Smooth muscle cell (in vitro differentiated cells): Measurements from ENCODE around the gene CCHCR1. TPM values are rescaled to one million over a fixed set of nuclear protein-coding genes. Genes with fewer than 3 reads are reported as not detected.
A peak's percentile ranks its signal among the peaks of the same experiment; 100 is the strongest.

Experiments
- DNase-seq: peaks from one replicate; lab custom pipeline; 2025; ENCODE audit not compliant: unreplicated experiment; lab: John Stamatoyannopoulos, UW
- H2AFZ ChIP-seq: fragments of 200-600 bp; sonication (generic); 2 replicates; pipeline ENCODE4 v1.6.0; 2016; ENCODE audit warnings: antibody characterized with exemption, low read depth, mild to moderate bottlenecking
- H3F3A ChIP-seq: fragments of 200-600 bp; sonication (generic); 2 replicates; pipeline ENCODE4 v1.6.0; 2017; ENCODE audit warnings: antibody characterized with exemption, low read depth
- H3K27ac ChIP-seq: fragments of 200-600 bp; sonication (generic); 2 replicates; pipeline ENCODE4 v1.5.1; 2016; ENCODE audit warnings: low read depth, mild to moderate bottlenecking
- H3K27me3 ChIP-seq: fragments of 200-600 bp; sonication (generic); 2 replicates; pipeline ENCODE4 v1.6.1; 2016; ENCODE audit warnings: low read depth, mild to moderate bottlenecking
- H3K36me3 ChIP-seq: fragments of 200-600 bp; sonication (generic); 2 replicates; pipeline ENCODE4 v1.5.1; 2016; ENCODE audit warnings: low read depth
- H3K4me1 ChIP-seq: fragments of 200-600 bp; sonication (generic); 2 replicates; pipeline ENCODE4 v1.5.1; 2016; ENCODE audit warnings: low read depth
- H3K4me2 ChIP-seq: fragments of 200-600 bp; sonication (generic); 2 replicates; pipeline ENCODE4 v1.6.0; 2016; ENCODE audit warnings: mild to moderate bottlenecking
- H3K4me3 ChIP-seq: fragments of 200-600 bp; sonication (generic); 2 replicates; pipeline ENCODE4 v1.5.1; 2016; ENCODE audit warnings: mild to moderate bottlenecking
- H3K79me2 ChIP-seq: fragments of 200-600 bp; sonication (generic); 2 replicates; pipeline ENCODE4 v1.6.0; 2016; ENCODE audit warnings: low read depth, mild to moderate bottlenecking
- H3K9ac ChIP-seq: fragments of 200-600 bp; sonication (generic); 2 replicates; pipeline ENCODE4 v1.6.0; 2016; ENCODE audit warnings: low read depth
- H3K9me3 ChIP-seq: fragments of 200-600 bp; sonication (generic); replicated peaks from 2 replicates; pipeline ENCODE4 v1.5.1; 2016; ENCODE audit warnings: low read depth
- H4K20me1 ChIP-seq: fragments of 200-600 bp; sonication (generic); 2 replicates; pipeline ENCODE4 v1.6.0; 2016; ENCODE audit warnings: low read depth
- WGBS: methylation state at CpG from one replicate; pipeline ENCODE4 v1.1.7; 2016; ENCODE audit warnings: low lambda C conversion rate; 5-methylcytosine and 5-hydroxymethylcytosine counted together
- polyA plus RNA-seq: library from polyadenylated mRNA; unstranded; fragments of >200 nt; fragmentation: Nextera tagmentation; extraction: Ambion mirVana; gene quantifications from 2 replicates; pipeline ENCODE4 v1.2.1, GENCODE V29; 2016
- total RNA-seq: library from RNA; depleted of rRNA; stranded (reverse); fragments of >200 nt; gene quantifications from 2 replicates; pipeline ENCODE4 v1.2.3, GENCODE V29; 2014
- TF ChIP-seq, protein P1 (sequence below): fragments of 200-600 bp; sonication (generic); IDR thresholded peaks from 2 replicates; pipeline ENCODE4 v1.5.1; 2017; ENCODE audit warnings: borderline replicate concordance, mild to moderate bottlenecking, antibody characterized with exemption; ENCODE audit not compliant: insufficient read depth, poor library complexity, severe bottlenecking

CCHCR1 gene
- total and polyA plus RNA-seq, 2 experiments from 2014 or later = 8.2 to 15.0 TPM

DNA sequence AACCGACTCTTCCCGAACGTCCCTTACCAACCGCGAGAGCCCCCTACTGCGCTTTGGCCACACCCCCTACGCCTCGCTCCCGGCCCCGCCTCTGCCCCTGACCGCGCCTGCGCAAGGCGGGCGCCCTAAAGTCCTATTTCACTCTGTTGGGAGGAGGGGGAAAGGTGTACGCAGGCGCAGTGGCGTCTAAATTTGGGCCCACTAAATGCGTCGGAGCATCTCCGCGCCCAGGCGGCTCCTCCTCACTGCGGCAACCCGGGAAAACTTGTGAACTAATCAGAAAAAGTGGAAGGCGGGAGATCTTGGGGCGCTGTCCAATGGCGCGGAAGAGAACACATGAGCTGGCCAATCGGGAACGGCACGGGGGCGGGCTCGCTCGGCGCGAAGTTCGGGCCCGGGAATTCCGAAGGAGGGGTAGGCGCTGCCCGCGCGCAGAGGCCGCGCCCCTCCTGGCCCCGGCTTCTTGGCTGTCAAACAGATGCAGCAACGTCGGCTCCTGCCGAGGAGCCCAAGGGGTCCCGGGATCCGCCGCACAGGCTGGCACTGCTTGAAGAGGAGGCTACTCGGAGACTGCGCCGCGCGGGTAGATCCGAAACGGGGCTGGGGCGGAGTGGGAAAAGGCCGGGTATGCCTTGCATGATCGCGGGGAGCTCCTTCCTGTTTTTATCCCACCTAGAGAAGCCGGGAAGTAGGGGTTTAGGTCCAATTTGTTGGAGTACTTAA is 699 bp upstream of the CCHCR1 start, which contains the start of gene TCF19:
TCF19 (plus strand) TSS at position 450 of the 723 bp plus-strand sequence. CDS start 881 bp downstream, outside the sequence.
- under 1% methylated on average over 57 of the region's 65 CpGs for WGBS
- Histone ChIP-seq H3K36me3 (no peaks in the 10 kb centered on the region), H3K27ac (no peak within 1 kb of the TSS), H3K27me3 (no peaks in the 10 kb centered on the region), H4K20me1 (no peaks in the 10 kb centered on the region), H3K4me2 (peak within 1 kb of the TSS; percentile 94), H3K4me3 (peak within 1 kb of the TSS; percentile 79), H3K9me3 (no peaks in the 10 kb centered on the region), H3K4me1 (peaks cover 16% of the 10 kb centered on the region), H3F3A (no peaks in the 10 kb centered on the region), H3K9ac (peak within 1 kb of the TSS; percentile 86), H3K79me2 (no peaks in the 10 kb centered on the region), H2AFZ (peak within 1 kb of the TSS; percentile 98)
- TF ChIP-seq, protein P1, sequence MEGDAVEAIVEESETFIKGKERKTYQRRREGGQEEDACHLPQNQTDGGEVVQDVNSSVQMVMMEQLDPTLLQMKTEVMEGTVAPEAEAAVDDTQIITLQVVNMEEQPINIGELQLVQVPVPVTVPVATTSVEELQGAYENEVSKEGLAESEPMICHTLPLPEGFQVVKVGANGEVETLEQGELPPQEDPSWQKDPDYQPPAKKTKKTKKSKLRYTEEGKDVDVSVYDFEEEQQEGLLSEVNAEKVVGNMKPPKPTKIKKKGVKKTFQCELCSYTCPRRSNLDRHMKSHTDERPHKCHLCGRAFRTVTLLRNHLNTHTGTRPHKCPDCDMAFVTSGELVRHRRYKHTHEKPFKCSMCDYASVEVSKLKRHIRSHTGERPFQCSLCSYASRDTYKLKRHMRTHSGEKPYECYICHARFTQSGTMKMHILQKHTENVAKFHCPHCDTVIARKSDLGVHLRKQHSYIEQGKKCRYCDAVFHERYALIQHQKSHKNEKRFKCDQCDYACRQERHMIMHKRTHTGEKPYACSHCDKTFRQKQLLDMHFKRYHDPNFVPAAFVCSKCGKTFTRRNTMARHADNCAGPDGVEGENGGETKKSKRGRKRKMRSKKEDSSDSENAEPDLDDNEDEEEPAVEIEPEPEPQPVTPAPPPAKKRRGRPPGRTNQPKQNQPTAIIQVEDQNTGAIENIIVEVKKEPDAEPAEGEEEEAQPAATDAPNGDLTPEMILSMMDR = no peak
- DNase-seq = peak; percentile 96

DNA sequence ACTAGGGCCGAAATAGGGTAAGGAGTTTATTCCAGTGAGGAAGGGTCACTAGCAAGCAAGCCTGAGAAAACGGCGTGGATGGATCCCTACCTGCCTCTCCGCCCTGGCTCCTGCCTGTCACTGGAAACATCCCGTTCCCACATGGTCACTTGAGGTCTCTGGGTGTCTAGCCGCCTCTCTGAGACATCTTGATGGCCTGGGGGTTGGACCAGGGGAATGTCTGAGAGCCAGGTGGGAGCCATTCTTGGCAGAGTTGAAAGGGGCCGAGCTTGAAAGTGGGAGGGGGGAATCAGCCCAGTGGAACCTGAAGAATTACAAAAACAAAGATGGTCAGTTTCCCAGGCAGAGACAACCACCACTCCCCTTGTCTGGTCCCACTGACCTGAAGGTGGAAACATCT is 961 bp downstream of the CCHCR1 start:
- Histone ChIP-seq H3K27ac (no peak overlapping the region), H3K4me2 (no peak overlapping the region), H2AFZ (no peak overlapping the region), H3K9ac (no peak overlapping the region), H3K27me3 (no peaks in the 10 kb centered on the region), H3K79me2 (no peaks in the 10 kb centered on the region), H3F3A (no peaks in the 10 kb centered on the region), H3K9me3 (no peaks in the 10 kb centered on the region), H3K4me3 (no peak overlapping the region), H3K4me1 (peaks cover 16% of the 10 kb centered on the region), H3K36me3 (no peaks in the 10 kb centered on the region), H4K20me1 (no peaks in the 10 kb centered on the region)
- no peak for DNase-seq
- TF ChIP-seq, protein P1 = no peak
- 96% methylated on average over 7 of the region's 7 CpGs for WGBS

DNA sequence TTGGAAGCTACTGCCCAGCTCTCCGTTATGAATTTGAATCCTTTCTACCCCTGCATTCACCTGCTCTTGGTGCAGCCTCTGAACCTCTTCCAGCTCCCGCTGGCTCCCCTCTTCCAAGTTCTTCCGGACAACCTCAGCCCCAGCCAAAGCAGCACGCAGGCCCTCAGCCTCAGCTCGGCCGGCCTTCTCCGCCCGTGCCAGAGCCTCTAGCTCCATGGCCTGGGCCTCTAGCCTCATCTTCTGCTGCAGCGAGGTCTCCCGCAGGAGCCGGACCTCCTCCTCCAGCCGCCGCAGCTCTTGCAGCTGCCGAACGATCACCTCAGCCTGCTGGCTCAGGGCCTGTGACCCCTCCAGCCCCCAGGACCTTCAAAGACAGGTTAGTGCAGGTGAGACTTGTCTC is 3.2 kb downstream of the CCHCR1 start:
- no peak overlapping the region for H3K27ac ChIP-seq
- no peaks in the 10 kb centered on the region for H3F3A ChIP-seq
- no peak overlapping the region for H2AFZ ChIP-seq
- 96% methylated on average over 15 of the region's 15 CpGs for WGBS
- H3K79me2 ChIP-seq = no peaks in the 10 kb centered on the region
- H3K4me1 ChIP-seq = peaks cover 14% of the 10 kb centered on the region
- no peak overlapping the region for H3K4me3 ChIP-seq
- TF ChIP-seq, protein P1 = no peak
- DNase-seq = no peak
- no peaks in the 10 kb centered on the region for H3K36me3 ChIP-seq
- no peak overlapping the region for H3K4me2 ChIP-seq
- no peak overlapping the region for H3K9ac ChIP-seq
- H3K27me3 ChIP-seq = no peaks in the 10 kb centered on the region
- H4K20me1 ChIP-seq = no peaks in the 10 kb centered on the region
- H3K9me3 ChIP-seq = no peaks in the 10 kb centered on the region

DNA sequence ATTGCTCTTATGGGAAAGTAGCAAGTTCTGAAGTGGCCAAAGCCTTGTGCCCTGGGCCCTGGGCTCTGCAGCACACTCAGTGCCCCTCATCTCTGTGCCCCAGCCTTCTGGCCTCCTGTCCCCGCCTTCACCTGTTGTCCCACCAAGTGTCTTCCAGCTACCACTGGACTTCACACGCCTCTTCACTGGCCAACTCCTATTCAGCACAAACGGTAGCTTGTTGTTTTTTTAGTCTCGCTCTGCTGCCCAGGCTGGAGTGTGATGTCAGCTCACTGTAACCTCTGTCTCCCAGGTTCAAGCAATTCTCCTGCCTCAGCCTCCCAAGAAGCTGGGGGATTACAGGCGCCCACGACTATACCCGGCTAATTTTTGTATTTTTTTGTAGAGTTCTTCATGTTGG is 4.8 kb downstream of the CCHCR1 start:
- WGBS = 93% methylated on average over 7 of the region's 7 CpGs
- DNase-seq = no peak

More for the DNA sequence above, 4.8 kb downstream of the CCHCR1 start:
- TF ChIP-seq, protein P1 = no peak
- Histone ChIP-seq H3K4me3 (no peak overlapping the region), H3K79me2 (no peaks in the 10 kb centered on the region), H2AFZ (no peak overlapping the region), H3K4me2 (no peak overlapping the region), H3K27me3 (no peaks in the 10 kb centered on the region), H3K4me1 (peaks cover 8% of the 10 kb centered on the region), H4K20me1 (no peaks in the 10 kb centered on the region), H3K27ac (no peak overlapping the region), H3F3A (no peaks in the 10 kb centered on the region), H3K36me3 (no peaks in the 10 kb centered on the region), H3K9me3 (no peaks in the 10 kb centered on the region), H3K9ac (no peak overlapping the region)
